HG03439 (cell line): ENCODE measurements around the gene TMED10.
"Not testable (repeated sequence)": the region's sequence is repeated elsewhere in the genome, so short reads cannot be mapped to it uniquely, and the experiment has no call there.

Experiments
- ATAC-seq: cut with Tn5 transposase; IDR thresholded peaks from one replicate; pipeline ENCODE4 v1.9.1; 2021; ENCODE audit warnings: mild to moderate bottlenecking, moderate library complexity; ENCODE audit not compliant: unreplicated experiment

TMED10 gene

DNA sequence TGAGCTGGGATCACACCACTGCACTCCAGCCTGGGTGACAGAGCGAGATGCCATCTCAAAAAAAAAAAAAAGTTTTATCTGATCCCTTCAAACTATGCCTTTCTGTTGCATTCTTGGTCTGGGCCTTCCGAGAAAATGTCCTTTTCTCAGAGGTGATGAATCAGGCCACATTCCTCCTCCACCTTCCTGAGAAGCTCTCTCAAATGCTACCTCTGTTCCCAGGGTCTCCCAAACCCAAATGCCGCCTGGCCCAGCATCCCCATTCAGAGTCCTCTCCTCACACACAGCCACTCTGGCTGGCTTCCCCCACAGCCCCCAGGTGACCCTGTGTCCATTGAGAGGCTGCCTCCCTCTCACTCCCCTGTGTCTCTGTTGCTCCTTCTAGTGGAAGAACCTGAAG is 19.7 kb upstream of the TMED10 start:
- no peak for ATAC-seq

DNA sequence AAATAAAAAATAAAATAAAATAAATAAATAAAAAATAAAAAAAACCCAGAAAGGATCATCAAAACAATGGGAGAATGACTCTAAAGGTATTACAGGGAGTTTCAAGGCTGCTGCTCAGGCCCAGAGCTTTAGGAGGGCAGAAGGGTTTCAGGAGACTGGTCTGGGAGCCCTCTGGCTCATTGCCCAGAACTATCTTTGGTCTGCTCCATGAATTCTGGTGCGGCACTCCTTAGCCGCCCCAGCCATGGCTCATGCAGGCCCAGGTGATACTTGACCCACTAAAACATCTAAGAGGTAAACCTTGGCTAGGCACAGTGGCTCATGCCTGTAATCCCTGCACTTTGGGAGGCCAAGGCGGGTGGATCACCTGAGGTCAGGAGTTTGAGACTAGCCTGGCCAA is 14.7 kb upstream of the TMED10 start:
- no peak for ATAC-seq

DNA sequence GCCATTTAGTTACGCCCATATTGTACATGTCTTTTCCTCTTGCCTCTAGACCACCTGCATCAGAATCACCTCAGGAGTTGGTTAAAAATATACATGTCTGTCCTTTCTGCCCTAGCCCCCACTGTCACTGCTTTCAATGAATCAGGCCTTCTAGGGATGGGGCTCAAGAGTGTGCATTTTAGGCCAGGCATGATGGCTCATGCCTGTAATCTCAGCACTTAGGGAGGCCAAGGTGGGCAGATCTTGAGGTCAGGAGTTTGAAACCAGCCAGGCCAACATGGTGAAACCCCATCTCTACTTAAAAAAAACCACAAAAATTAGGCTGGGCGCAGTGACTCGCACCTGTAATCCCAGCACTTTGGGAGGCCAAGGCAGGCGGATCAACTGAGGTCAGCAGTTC is 13.6 kb upstream of the TMED10 start:
- no peak for ATAC-seq

DNA sequence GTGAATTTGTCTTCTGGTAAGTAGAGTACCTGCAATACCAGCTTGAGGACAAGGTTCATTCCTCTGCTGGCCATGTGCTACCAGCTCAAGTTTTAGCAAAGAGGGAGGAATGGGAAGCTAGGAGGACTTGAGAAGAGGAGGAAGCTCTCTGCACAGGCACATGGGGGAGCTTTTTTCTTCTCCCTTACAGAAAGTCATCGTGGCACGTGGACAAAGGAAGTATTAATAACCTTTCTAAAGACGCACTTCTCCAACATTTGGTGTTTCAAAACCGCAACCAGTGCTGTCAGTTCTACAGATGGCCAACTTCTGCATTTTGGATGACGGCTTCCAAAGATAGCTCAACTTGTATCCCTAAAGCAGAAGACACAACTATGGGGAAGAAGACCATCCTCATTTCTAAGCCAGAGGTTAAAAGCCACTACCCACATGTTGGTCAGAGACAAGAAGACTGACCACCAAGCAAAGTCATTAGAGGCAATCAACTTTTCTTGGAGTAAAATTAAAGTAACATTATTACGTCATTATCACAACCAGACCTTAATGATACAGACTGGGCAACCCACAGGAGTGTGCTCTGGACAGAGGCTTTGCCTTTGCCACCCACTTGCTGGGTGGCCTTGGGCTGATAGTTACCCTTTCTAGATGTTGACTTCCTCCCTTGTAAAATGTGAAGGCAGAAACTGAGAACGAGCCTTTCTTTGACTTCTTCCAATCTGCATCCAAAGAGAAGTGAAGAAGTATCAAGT is 12.3 kb upstream of the TMED10 start:
- ATAC-seq: no peak

DNA sequence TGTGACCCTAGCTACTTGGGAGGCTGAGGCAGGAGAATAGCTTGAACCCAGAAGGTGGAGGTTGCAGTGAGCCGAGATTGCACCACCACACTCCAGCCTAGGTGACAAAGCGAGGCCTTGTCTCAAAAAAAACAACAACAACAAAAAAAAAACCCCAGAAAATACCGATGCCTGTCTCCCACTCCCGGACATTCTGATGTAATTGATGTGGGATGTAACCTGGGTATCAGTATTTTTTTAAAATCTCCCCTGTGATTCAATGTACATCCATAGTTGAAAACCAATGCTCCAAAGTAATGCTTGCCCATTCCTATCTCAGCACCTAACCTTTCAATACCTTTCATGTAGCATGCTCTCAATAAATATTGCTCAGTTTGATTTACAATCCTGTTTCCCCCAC is 11.7 kb upstream of the TMED10 start:
- no peak for ATAC-seq

DNA sequence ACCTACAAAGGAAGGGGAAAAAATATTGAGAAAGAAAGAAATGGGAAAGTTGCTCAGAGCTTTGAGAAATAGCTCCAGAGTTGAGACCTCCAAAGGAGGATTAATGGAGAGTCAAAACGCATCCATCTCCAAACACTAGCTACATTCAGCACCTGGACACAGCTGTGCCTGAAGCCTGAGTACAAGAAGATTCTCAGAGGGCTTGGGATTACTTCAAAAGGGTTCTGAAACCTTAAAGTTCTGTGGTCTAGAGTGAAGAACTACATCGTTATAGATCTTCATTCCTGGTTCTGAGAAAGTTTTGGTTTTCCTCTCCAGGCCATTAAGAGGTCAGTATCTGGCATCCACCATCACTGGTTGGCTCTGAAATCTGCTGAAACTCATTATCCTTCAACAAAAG is 10.5 kb upstream of the TMED10 start:
- ATAC-seq: no peak

DNA sequence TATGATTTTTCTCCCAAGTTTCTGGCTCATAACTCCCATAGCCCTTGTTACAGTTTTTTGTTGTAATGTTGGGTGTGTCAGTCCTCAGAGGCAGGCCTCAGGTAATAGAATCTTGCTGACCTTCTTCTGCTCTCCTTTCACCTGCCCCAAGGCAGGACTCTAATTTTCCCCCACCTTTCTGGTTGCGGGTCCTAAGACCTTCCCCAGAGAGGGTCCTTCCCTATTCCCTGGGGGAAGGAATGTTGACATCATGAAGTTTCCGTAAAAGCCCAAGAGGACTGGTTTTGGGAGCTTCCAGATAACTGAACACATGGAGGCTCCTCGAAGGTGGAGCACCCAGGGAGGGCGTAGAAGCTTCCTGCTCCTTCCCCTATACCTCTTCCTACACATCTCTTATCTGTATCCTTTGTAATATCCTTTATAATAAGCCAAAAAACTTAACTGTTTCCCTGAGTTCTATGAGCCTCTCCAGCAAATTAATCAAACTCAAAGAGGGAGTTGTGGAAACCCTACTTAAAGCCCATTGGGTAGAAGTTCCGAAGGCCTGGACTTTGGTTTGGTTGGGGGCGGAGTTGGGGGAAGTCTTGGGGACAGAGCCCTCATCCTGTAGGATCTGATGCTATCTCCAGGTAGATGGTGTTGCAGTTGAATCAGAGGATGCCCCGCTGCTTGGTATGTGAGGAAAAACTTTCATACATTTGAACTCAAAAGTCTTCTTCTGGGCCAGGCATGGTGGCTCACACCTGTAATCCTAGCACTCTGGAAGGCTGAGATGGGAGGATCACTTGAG is 9.0 kb upstream of the TMED10 start:
- no peak for ATAC-seq

DNA sequence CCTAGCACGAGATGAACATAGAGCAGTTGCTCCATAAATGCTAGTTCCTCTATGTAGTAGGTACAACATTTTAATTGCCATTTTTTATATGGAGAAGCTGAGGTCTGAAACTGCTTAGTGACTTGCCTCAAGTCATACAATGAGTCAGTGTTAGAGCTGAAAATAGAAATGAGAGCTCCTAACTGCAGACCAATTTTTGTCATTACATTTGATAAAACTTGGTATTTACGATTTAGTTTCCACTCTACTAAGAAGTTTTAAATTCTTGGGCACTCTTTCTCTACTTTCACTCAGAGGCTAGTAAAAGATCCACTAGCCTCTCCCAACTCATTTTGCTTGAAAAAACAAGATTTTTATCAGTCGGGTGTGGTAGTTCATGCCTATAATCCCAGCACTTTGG is 8.1 kb upstream of the TMED10 start:
- no peak for ATAC-seq

DNA sequence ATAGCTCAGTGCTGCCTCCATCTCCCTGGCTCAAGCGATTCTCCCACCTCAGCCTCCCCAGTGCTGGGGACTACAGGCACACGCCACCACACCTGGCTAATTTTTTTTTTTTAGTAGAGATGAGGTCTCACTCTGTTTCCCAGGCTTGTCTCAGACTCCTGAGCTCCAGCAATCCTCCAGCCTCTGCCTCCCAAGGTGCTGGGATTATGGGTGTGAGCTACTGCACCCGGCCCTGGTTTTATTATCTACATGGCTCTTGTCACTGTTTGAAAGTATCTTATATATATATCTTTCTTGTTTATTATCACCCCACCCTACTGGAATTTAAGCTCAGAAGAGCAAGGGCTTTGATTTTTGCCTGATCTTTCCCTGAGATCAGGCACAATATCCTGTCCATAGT is 7.6 kb upstream of the TMED10 start:
- ATAC-seq: no peak

DNA sequence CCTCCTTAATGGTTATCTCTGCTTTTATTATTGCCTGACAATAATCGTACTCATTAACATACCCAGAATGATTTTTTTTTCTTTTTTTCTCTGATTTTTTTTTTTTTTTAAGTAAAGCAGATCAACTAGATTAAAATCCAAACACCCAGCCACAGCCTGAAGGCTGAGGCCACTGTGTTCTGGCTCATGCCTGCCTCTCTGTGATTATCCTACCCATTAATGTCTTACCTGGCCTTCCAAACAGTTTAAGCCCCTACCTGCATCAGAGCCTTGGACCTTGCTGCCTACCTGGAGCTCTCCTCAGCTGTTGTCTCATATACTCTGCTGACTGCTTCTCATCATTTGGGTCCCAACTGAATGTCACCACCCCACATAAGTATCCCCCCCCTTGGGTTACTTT is 6.8 kb upstream of the TMED10 start:
- ATAC-seq: no peak

DNA sequence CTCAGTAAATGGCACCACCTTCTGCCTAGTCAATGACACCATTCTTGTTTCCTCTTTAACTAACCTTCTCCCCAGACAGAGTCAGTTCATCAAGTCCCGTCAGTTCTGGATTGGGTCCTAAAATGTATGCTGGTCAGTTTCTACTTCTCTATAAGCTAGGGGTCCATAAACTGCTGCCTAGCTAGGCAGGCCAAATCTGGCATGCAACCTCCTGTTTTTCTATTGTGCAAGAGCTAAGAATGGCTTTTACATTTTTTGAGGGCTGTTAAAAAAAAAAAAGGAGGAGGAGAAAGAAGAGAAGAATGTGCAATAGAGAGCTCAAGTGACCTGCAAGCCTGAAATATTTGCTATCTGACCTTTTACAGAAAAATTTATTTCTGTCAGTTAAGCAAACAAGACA is 6.4 kb upstream of the TMED10 start:
- ATAC-seq: no peak

DNA sequence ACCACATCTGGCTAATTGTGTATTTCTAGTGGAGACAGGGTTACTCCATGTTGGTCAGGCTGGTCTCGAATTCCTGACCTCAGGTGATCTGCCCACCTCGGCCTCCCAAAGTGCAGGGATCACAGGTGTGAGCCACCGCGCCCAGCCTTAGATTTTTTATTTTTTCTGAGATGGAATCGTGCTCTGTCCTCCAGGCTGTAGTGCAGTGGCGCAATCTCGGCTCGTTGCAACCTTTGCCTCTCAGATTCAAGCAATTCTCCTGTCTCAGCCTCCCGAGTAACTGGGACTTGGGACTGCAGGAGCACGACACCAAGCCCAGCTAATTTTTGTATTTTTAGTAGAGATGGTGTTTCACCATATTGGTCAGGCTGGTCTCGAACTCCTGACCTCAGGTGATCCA is 5.8 kb upstream of the TMED10 start:
- ATAC-seq: not testable (repeated sequence)

DNA sequence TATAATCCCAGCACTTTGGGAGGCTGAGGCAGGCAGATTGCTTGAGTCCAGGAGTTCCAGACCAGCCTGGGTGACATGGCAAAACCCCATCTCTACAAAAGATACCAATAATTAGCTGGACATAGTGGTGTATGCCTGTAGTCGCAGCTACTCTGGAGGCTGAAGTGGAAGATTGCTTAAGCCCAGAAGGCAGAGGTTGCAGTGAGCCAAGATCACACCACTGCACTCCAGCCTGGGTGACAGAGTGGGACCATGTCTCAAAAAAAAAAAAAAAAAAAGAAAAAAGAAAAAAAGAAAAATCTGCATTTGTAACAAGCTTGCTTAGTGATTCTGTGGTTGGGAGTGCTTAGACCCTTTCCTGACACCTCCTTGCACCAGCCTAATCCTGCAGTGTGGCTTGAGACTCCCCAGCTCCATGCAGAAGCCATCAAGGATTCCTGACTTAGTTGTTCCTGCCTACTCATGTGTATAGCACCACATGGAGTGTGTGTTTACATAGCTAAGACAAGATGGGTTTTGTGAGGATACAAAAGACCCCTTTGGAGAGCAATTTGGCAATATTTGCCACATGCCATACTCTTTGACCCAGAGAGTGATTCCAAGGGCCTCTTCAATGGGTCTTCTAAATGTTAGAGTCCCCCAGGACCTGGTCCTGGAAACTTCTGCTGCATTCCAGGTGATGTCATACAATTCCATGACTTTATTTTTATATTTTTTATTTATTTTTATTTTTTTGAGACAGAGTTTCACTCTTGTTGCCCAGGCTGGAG is 5.1 kb upstream of the TMED10 start:
- ATAC-seq: no peak

DNA sequence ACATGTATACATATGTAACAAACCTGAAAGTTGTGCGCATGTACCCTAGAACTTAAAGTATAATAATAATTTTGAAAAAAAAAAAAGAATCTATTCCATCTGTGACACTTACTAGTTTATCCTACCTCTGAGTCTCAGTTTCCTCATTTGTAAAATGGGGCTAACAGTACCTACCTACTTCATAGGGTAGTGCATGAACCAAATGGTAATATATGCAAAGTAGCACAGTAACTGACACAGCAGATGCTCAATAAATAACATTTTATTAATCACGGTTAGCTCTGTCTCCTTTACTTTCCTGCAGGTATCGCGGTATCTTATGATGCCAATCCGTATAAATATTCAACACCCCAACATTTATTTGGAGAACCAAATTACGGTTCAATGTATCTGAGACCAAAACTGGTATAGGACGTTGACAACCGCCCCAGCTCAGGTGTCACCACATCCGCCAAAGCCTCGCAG is 703 bp downstream of the TMED10 start:
- peak; percentile 10 for ATAC-seq

DNA sequence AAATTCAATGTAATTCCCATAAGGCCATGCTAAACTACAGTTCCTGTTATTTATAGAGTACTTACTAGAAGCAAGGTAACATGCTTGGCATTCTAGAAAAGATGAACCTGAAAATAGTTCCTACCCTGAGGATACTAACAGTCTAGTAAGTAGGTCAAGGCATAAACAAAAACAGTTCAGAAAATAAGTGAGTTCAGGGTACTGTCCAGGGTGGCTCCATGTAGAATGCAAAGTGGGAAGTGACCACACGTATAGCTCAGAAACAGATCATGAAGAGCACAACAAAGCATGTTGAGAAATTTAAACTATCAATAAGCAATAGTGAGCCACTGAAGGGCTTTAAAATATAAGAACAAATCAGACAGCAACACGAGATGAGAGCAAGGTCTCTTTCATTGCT is 2.3 kb downstream of the TMED10 start:
- no peak for ATAC-seq

DNA sequence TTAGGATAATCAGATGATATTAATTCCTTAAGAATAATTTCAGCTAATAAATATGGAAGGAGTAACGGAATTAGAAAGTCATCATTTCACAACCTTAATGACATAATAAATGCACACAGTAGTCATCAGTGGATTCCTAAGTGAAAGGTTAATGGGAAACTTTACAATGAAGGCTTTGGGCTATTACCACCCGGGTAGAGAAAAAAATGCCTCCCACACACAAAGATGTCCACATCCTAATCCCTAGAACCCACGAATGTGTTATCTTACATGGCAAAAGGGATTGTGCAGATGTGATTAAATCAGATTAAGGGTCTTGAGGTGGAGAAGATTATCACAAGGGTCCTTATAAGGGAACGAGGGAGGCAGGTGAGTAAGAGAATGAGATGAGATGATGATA is 5.6 kb downstream of the TMED10 start:
- ATAC-seq: no peak

DNA sequence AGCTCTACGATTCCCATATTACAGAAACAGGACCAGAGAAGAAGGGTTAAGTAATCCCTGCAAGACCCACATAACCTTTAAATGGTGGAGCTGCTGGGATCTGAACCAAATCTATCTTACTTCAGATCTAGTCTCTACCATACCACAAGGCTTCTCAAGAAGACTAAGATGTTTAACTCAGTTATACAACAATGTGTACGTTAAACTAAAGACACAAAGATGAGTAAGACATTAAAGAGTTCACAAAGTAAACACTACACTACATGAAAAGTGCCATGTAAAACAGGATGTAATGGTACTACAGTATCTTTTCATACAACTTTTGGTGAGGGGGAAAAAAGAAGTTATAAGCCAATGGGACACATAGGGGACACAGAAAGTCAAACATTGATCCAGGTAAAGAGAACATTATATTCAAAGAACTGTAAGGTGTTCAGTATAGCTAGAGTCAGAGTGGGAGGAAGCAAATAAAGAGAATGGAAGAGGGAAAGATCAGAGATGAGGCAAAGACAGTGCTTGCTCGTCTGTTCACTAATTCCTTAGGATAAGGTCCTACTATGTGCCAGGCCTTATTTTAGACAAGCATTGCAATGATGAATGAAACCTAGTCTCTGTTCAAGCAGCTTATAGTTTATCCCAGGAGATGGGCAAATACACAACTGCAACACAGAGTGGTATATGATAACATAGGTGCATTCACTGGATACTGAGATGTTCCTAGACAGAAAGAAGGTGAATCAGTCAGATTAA is 7.7 kb downstream of the TMED10 start:
- ATAC-seq: no peak

DNA sequence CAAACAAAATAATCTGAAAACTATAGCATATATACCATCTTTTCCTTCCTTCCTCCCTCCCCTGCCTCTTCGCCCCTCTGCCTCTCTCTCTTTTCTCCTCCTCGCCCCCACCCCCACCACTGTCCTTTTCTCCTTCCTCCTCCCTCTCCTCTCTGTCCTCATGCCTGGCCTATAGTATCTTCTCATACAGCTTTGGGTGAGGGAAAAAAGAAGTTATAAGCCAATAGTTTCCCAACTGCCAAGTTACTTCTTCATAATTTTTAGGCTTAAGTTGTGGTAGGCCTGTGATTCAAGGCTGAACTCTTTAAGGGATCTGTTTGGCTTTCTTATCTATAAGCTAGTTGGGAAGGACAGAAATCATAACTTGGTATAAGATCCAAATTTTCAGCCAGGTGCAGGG is 9.1 kb downstream of the TMED10 start:
- no peak for ATAC-seq

DNA sequence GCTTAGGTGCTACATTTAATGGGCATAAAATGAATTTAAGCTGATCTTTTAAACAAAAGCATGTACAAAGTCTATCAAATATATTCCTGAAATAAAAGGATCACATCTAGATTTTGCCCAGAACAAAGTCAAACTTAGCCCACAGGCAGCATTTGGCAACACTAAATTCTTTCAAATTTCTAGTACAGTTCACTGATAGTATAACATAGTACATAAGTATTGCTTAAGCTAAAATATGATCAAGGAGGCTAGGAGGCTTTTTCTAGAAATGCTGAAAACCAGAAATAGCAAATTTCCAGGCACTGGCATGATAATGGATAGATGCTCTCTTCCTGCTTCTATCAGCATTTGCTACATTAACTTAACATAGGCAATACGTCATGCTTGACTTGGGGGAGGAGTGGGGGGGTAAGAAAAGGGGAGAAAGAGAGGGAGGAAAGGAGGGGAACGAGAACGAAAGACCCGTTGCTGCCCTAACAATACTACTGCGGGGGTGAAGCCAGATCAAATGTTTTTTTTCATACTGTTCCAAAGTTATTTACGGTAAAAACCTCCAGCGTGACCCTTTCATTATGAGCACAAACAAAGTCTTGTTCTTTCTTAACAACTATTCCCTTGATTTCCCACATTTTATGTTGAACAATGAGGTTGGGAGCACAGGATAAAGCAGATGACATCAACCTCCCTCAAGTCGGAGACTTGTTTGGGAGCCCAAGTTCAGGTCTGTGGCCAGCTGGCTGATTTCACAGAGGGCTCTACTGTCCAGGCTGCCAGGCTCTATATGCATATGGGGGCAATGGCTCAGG is 10.6 kb downstream of the TMED10 start:
- ATAC-seq: no peak

DNA sequence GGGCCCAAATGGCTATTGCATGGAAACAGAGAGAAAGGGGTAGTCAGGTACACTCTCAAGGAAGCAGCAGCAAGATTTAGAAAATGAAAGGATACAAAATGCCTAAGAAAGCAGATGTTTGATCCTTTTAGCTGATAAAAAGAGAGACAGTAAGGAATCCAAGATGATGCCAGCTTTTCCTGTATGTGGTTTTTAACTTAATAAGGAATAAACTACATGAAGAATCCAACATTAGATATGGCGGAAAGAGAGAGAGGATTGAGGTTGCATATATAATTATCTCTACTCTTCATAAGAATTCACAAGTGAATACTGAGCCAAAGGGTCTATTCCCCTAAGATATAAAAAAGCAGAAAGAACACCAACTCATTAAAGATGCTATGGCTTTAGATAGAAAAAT is 11.6 kb downstream of the TMED10 start:
- no peak for ATAC-seq
